Mesothelial cell of epicardium (in vitro differentiated cells): ENCODE data around the gene UVSSA. TPM values are rescaled to one million over a fixed set of nuclear protein-coding genes. Genes with fewer than 3 reads are reported as not detected.

Experiments used
- DNase-seq, 2 experiments: peaks; one replicate each; pipeline ENCODE4 v3.0.0; 2021; ENCODE audit warnings: low spot score in 2 of 2; ENCODE audit not compliant: unreplicated experiment in 2 of 2
- H3K27ac Mint-ChIP-seq: 2 replicates; pipeline ENCODE4 v1.8.0; 2021; ENCODE audit warnings: mixed read lengths
- H3K27me3 Mint-ChIP-seq: 2 replicates; pipeline ENCODE4 v1.8.0; 2021; ENCODE audit warnings: low read depth, mixed read lengths
- H3K36me3 Mint-ChIP-seq: 2 replicates; pipeline ENCODE4 v1.8.0; 2021; ENCODE audit warnings: mixed read lengths
- H3K4me1 Mint-ChIP-seq: 2 replicates; pipeline ENCODE4 v1.8.0; 2021; ENCODE audit warnings: mixed read lengths
- H3K4me3 Mint-ChIP-seq: 2 replicates; pipeline ENCODE4 v1.8.0; 2021; ENCODE audit warnings: mild to moderate bottlenecking, moderate library complexity, mixed read lengths
- H3K9me3 Mint-ChIP-seq: 2 replicates; pipeline ENCODE4 v1.8.0; 2021; ENCODE audit warnings: mixed read lengths
- CTCF ChIP-seq: fragments of 200-600 bp; sonication (generic); IDR thresholded peaks from one replicate; pipeline ENCODE4 v1.5.0; 2021; ENCODE audit warnings: antibody characterized with exemption; ENCODE audit not compliant: unreplicated experiment
- total RNA-seq: library from RNA; stranded (reverse); gene quantifications from 3 replicates; pipeline ENCODE4 v1.2.1, GENCODE V29; 2021

The UVSSA gene
- total RNA-seq, 1 donor from 2014 or later: 62.9 TPM

GRCh38 chr4:1376841-1377605, 30.0 kb downstream of the UVSSA start:
- TF ChIP-seq CTCF: no peak
- Mint-ChIP-seq H3K9me3 (peaks cover 4% of the 10 kb centered on the region), H3K4me1 (no peaks in the 10 kb centered on the region), H3K4me3 (no peak overlapping the region), H3K27ac (no peak overlapping the region), H3K27me3 (no peaks in the 10 kb centered on the region), H3K36me3 (peaks cover 18% of the 10 kb centered on the region)
- peak in 1 of 2 experiments; percentile 14 for DNase-seq

GRCh38 chr4:1377606-1378261, 30.7 kb downstream of the UVSSA start:
- DNase-seq: peak in 1 of 2 experiments; percentile 17
- no peak overlapping the region for H3K27ac Mint-ChIP-seq
- no peaks in the 10 kb centered on the region for H3K9me3 Mint-ChIP-seq
- H3K36me3 Mint-ChIP-seq: peaks cover 12% of the 10 kb centered on the region
- H3K4me1 Mint-ChIP-seq: no peaks in the 10 kb centered on the region
- no peaks in the 10 kb centered on the region for H3K27me3 Mint-ChIP-seq
- no peak for TF ChIP-seq CTCF
- no peak overlapping the region for H3K4me3 Mint-ChIP-seq

GRCh38 chr4:1378559-1379231, 31.7 kb downstream of the UVSSA start:
- no peaks in the 10 kb centered on the region for H3K4me1 Mint-ChIP-seq
- DNase-seq: no peak
- no peaks in the 10 kb centered on the region for H3K27me3 Mint-ChIP-seq
- H3K36me3 Mint-ChIP-seq: peaks cover 3% of the 10 kb centered on the region
- H3K9me3 Mint-ChIP-seq: no peaks in the 10 kb centered on the region
- H3K27ac Mint-ChIP-seq: no peak overlapping the region
- no peak overlapping the region for H3K4me3 Mint-ChIP-seq
- no peak for TF ChIP-seq CTCF

GRCh38 chr4:1379351-1379781, 32.4 kb downstream of the UVSSA start:
- H3K36me3 Mint-ChIP-seq: no peaks in the 10 kb centered on the region
- no peak for TF ChIP-seq CTCF
- peak in 1 of 2 experiments; percentile 15 for DNase-seq
- no peak overlapping the region for H3K4me3 Mint-ChIP-seq
- H3K27me3 Mint-ChIP-seq: no peaks in the 10 kb centered on the region
- H3K4me1 Mint-ChIP-seq: no peaks in the 10 kb centered on the region
- no peaks in the 10 kb centered on the region for H3K9me3 Mint-ChIP-seq
- H3K27ac Mint-ChIP-seq: no peak overlapping the region

- H3K36me3 Mint-ChIP-seq: no peaks in the 10 kb centered on the region
- no peaks in the 10 kb centered on the region for H3K4me1 Mint-ChIP-seq
Observed at GRCh38 chr4:1379801-1380331, 32.9 kb downstream of the UVSSA start.

More at GRCh38 chr4:1379801-1380331, 32.9 kb downstream of the UVSSA start:
- H3K4me3 Mint-ChIP-seq: no peak overlapping the region
- no peaks in the 10 kb centered on the region for H3K9me3 Mint-ChIP-seq
- H3K27me3 Mint-ChIP-seq: no peaks in the 10 kb centered on the region
- no peak overlapping the region for H3K27ac Mint-ChIP-seq
- no peak for DNase-seq
- TF ChIP-seq CTCF: no peak
